A673 (cell line): Measurements from ENCODE around the gene C1QTNF8.

Source experiments
- CTCF ChIP-seq: fragments of 300-800, 200-600 bp; sonication (generic); conservative IDR thresholded peaks from 2 replicates; pipeline ENCODE4 v1.5.1; 2017; ENCODE audit warnings: low read depth, mild to moderate bottlenecking, antibody characterized with exemption, low read length, moderate library complexity, mixed read lengths
- EZH2 ChIP-seq: fragments of 200-600 bp; sonication (generic); IDR thresholded peaks from 2 replicates; pipeline ENCODE4 v1.6.1; 2017; ENCODE audit warnings: borderline replicate concordance, low read depth, mild to moderate bottlenecking, mixed read lengths, antibody characterized with exemption, low read length; ENCODE audit not compliant: poor library complexity, severe bottlenecking

- TF ChIP-seq CTCF (no peak), EZH2 (no peak)
Measured at GRCh38 chr16:1047123-1047522, 48.9 kb downstream of the C1QTNF8 start.
